HG03103 (cell line): Measurements from ENCODE around the gene MFF.
A peak's percentile ranks its signal among the peaks of the same experiment; 100 is the strongest.

Experiments used
- ATAC-seq: cut with Tn5 transposase; IDR thresholded peaks from one replicate; pipeline ENCODE4 v1.9.1; 2021; ENCODE audit warnings: low read depth; ENCODE audit not compliant: unreplicated experiment

The MFF gene

DNA sequence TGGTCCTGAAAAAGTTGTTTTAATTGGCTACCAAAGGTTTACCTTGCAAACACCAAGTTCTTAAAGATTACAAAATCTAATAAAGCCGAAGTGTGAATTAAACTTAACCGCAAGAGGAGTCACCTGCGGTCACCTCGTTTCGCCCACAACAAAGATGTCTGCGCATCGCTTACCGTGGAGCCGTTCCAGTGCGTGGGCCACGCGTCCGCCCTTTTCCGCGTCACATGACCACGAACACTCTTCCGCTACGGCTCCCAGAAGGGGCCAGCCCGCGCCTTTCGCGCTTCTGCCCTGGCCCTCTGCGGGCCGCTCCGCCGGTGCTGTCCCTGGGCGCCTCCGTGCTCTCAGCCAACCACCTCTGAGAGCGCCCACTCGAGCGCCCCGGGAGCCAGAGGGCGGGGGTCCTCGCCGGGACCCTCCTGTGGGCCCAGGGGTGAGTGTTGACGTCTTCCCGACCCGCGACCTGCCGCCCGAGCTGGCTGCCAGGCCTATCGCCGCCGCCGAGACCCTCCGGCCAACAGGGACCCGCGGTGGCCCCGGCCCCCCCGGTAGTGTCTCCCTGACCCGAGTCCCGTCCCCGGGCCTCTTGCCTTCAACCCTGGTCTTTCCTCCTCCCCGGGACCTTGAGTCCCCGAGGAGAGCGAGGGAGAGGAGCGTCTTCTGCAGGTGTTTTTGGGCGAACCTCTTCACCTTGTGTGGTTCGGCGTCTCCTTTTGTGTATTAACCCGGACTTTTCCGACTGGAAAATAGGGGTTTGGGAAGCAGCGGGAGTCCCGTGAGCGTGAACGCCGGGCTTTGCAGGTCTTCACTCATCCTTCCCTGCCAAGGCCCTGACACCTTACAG, at the start of gene MFF:
TSS of gene MFF (plus strand) at position 257 of the 844 bp plus-strand sequence. CDS start 5,415 bp downstream, outside the sequence.
- peak; percentile 97 for ATAC-seq

DNA sequence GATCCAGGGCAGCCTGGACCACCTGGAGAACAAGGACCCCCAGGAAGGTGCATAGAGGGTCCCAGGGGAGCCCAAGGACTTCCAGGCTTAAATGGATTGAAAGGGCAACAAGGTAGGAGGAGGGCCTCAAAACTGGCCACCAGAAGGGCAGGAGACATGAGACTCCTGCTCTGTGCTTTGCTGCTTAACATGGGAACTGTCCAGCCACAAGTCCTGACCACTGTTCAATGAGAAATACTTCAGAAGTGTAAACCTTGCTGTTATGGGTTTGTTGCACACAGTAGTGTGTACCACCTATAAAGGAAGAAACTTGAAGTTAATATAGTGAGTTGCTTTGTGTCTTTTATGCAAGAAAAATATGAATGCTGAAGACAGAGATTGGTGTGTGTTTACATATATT, 44.2 kb upstream of the MFF start:
- no peak for ATAC-seq

GRCh38 chr2:227285741-227286236, 39.3 kb upstream of the MFF start:
- no peak for ATAC-seq

DNA sequence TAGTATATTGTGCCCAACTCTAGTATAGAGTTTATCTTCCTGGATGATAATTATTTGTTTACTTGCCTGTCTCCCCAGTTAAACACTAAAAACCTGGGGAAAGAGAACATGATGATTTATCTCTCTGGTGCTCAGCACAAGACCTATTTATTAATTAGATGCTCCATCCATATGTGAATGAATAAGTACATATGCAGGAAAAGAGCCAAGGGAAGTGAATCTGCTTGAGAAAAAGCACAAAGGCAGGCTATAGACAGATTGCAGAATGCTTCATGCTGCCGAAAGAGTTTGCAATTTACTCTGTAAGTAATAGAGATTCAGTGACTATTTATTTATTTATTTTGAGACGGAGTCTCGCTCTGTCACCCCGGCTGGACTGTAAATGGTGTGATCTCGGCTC, 37.3 kb upstream of the MFF start:
- ATAC-seq = no peak

GRCh38 chr2:227292314-227292713, 32.7 kb upstream of the MFF start:
- no peak for ATAC-seq

GRCh38 chr2:227293531-227293930, 31.5 kb upstream of the MFF start:
- no peak for ATAC-seq

GRCh38 chr2:227295806-227296205, 29.2 kb upstream of the MFF start:
- ATAC-seq = no peak

DNA sequence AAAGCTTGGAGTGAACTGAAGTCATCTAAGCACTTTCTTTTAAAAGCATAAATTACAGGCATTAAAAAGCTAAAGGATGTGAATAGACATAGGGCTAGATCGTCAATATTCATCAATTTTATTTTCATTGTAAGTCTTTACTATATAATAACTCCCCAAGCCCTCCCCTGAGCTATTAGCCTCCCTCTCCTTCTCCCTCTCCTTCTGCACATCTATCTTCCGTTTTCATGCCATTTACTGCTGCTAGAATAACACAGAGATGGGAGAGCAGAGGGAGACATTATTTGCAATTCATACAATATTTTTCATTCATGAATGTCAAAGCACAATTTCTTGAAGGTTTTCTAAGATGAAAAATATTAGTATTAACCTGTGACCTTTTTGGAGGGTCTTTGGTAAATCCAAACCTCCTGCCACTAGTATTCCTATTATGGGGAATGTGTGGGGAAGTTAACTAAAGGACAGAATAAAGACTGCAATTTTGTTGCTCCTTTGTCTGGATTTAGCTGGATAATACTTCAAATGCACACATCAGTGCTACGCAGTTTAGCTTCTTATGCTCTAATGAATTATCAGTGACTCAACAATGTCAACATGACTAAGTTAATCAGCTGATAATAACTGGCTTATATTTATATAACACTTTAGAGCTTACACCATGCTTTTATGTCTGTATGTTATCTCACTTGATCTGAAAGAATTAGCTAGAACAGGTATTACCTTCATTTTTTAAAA, 28.2 kb upstream of the MFF start:
- no peak for ATAC-seq

DNA sequence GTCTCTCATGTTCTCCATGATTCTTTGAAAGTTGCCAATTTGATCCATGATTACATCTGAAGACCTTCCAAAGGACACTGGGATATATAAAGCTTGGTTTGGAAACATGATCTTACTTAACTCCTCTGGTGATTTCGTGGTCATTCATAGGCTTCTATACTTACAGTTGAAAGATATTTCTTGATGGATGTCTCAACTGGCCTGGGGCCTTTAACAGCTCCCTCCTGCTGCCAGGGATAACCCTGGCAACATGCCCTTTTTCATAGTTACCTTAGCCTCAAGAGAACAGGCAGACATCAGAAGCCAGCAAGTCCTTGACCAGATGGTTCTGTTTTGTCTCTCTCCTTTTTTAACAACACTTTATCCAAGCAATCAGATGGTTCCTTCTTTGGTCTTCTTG, 23.5 kb upstream of the MFF start:
- ATAC-seq = no peak

GRCh38 chr2:227308784-227309183, 16.3 kb upstream of the MFF start:
- peak; percentile 83 for ATAC-seq

GRCh38 chr2:227310756-227311110, 14.3 kb upstream of the MFF start:
- no peak for ATAC-seq

- ATAC-seq = no peak
Measured at GRCh38 chr2:227311861-227312506, 13.1 kb upstream of the MFF start.

- no peak for ATAC-seq
Measured at GRCh38 chr2:227312579-227312978, 12.5 kb upstream of the MFF start.

GRCh38 chr2:227313310-227313709, 11.7 kb upstream of the MFF start:
- ATAC-seq = no peak

DNA sequence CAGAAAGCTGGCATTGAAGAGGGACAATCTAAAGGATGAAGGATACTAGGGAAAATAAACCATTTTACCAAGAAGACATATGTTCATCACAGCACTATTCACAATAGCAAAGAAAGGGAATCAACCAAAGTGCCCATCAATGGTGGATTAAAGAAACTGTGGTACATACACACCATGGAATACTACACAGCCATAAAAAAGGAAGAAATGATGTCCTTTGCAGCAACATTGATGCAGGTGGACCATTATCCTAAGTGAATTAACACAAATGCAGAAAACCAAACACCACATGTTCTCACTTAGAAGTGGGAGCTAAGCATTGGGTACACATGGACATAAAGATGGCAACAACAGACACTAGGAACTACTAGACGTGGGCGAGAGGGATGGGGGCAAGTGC, 7.2 kb upstream of the MFF start:
- ATAC-seq = no peak

- no peak for ATAC-seq
Measured at GRCh38 chr2:227320305-227321094, 4.6 kb upstream of the MFF start.

DNA sequence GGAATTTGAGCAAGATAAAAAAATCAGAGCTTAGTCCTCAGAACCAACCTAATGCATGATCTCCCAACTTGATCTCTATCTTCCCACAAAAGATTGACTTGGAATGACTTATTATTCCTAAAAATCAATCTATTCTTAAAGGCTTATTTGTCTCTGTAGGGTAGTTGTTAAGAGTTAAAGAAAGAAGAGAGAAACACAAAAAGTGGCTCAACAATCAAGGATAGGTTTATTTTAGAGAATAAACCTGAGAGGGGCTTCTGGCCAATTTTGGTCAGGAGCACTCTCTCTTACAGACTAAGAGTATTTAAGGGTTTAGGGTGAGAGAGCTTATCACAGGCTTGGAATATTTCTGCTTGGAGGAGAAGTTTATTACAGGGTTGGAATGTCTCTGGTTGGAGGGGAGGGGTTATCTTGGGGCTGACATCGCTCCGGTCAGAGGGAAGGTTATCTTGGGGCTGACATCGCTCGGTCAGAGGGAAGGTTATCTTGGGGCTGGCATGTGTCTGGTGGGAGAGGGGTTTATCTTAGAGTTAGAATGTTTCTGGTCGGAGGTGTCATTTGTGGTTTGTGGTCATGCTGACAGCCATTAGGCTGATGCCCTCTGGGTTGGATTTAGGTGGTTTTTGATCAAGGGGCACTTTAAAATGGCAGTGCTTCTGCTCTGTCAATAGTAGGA, 2.4 kb upstream of the MFF start:
- no peak for ATAC-seq

GRCh38 chr2:227323818-227324217, 1.2 kb upstream of the MFF start:
- no peak for ATAC-seq

- no peak for ATAC-seq
Measured at GRCh38 chr2:227324642-227324994, 433 bp upstream of the MFF start.

- no peak for ATAC-seq
Measured at GRCh38 chr2:227325839-227326195, 766 bp downstream of the MFF start.
